NCI-H1694 treated with DMSO at 0.1 percent for 48 hours (cell line): ENCODE measurements around the gene LCAT.
"Not testable (repeated sequence)": the region's sequence is repeated elsewhere in the genome, so short reads cannot be mapped to it uniquely, and the experiment has no call there.

Experiments
- DNase-seq: peaks from one replicate; lab custom pipeline; 2025; lab: John Stamatoyannopoulos, UW

Gene LCAT

DNA sequence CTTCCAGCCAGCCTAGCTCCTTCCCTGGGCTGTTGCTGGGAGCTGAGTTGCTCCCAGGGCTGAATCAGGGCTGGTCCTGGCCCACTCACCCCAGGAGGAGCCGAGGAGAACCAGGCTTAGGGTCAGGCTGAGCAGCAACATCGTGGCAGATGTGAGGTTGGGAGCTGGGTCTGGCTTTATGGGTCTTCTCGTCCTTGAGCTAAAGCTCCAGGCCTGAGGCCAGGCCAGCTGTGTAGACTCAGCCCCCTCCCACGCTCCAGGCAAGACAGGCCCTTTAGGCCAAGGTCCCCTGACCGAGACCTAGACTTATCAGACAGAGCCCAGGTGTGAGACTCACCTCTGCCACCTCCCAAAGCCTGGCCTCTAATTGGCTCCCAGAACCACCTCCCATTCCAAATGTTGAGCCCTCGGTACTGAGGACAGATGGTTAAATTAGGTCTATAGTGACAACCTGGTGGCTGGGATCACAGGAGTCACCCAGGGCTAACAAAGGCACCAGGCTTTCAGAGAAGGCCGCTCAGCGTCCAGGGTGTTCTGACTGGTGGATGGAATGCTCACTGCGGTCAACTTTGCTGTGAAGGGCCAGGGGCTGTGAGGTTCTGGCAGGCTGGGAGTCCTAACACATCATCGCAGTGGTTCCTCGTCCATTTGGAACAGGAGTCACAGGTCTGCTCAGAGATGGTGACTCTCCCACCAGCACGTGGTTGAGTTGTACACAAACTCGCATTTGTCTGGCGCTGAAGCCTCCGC is 12.0 kb downstream of the LCAT start, which contains the start of gene CTRL:
CTRL (minus strand) TSS at position 151 of the 750 bp plus-strand sequence; CDS start at position 141, 10 bp downstream.
- no peak for DNase-seq

DNA sequence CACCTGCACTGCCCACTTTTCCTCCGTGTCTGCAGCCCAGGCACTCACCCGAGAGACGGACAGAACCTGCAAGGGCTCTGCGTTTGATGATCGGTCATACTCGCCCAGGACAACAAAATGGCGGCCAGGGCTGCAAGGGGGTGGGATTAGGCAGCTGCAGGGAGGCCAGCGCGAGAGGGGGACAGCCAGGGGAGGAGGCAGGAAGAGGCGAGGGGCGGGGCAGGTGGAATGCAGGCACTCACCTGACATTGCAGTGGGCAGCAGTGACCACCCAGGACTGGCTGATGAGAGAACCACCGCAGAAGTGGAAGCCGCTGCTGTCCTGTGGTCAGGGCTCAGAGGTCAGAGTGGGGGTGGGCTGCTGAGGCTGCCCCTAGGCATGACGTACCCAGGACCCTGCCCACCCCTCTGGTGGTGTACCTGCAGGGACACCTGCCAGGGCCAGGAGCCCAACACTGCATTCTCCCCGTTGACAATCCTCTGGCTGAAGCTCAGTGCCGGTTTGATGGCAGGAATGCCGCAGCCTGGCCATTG is 13.2 kb downstream of the LCAT start:
- DNase-seq, result no peak

DNA sequence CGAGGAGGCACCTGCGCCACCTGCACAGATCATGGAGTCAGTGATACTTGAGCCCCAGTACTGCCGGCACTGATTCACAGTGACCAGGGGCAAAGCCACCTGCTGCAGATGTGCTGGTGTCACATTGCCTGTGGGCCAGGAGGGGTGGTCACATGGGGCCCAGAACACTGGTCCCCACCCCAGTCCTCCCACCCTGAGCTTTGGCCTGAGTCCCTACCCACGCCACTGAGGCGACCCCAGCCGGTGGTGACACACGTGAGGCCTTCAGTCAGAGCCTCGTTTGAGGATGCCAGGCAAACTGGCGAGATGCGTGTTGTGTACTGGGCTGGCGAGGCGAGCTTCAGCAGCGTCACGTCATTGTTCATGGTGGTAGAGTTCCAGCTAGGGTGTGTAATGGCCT is 13.7 kb downstream of the LCAT start:
- DNase-seq, result no peak

DNA sequence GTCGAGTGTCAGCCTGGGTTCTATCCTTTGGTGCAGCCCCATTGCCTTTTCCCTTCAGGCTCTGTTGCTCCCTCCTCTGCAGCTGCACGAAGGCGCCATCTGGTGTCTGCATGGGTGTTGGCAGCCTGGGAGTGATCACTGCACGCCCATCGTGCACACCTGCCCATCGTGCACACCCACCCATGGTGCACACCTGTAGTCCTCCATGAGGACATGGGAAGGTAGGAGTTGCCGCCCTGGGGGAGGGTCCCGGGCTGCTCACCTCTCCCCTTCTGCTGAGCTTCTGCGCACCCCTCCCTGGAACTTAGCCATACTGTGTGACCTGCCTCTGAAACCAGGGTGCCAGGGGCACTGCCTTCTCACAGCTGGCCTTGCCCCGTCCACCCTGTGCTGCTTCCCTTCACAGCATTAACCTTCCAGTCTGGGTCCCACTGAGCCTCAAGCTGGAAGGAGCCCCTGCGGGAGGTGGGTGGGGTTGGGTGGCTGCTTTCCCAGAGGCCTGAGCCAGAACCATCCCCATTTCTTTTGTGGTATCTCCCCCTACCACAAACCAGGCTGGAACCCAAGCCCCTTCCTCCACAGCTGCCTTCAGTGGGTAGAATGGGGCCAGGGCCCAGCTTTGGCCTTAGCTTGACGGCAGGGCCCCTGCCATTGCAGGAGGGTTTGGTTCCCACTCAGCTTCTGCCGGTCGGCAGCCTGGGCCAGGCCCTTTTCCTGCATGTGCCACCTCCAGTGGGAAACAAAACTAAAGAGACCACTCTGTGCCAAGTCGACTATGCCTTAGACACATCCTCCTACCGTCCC is 15.2 kb downstream of the LCAT start:
- DNase-seq, result peak; percentile 46

DNA sequence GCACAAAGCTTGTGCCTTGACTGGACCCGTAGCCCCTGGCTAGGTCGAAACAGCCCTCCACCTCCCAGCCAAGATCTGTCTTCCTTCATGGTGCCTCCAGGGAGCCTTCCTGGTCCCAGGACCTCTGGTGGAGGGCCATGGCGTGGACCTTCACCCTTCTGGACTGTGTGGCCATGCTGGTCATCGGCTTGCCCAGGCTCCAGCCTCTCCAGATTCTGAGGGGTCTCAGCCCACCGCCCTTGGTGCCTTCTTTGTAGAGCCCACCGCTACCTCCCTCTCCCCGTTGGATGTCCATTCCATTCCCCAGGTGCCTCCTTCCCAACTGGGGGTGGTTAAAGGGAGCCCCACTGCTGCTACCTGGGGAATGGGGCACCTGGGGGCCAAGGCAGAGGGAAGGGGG is 15.8 kb downstream of the LCAT start:
- DNase-seq, result no peak

DNA sequence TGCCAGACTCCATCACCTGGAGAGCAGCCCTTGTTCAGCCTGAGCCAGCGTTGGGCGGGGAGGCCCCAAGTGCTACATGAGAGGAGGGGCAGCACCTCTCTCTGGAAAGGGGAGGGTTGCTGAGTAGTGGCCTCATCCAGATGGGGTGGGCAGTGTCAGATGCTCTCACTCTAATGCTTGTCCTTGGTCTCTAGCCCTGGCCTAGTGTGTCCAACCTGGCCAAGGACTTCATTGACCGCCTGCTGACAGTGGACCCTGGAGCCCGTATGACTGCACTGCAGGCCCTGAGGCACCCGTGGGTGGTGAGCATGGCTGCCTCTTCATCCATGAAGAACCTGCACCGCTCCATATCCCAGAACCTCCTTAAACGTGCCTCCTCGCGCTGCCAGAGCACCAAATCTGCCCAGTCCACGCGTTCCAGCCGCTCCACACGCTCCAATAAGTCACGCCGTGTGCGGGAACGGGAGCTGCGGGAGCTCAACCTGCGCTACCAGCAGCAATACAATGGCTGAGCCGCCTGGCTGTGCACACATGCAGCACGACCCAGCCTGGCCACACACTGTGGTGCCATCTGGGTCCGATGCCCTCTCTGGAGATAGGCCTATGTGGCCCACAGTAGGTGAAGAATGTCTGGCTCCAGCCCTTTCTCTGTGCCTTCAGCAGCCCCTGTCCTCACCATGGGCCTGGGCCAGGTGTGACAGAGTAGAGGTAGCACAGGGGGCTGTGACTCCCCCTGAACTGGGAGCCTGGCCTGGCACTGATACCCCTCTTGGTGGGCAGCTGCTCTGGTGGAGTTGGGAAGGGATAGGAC is 16.6 kb downstream of the LCAT start:
- DNase-seq, result no peak

DNA sequence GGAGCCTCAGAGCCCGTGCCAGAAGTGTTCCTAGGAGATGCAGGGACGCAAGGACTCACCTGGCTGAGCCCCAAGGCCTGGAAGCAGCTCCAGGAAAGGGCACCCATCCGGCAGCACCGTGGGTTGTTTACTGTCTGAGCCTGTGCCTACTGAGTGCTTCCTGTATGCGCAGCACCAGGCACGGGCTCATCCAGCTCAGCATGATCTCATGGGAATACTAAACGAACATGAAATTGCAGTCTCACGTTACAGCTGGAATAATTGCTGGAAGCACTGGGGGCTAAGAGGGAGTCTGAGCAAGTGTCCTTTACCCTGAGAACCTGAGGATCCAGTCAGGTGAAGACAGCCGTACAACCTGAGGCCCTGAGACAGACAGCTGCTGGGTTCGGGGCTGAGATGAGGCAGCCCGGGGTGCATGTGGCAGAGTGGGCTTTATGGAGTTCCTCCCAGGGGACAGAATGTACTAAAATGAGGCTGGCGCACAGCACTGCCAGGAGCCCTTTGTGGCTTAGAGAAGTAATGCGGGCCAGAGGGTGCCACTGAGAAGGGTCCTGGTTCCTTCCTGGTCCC is 17.7 kb downstream of the LCAT start:
- peak; percentile 44 for DNase-seq

DNA sequence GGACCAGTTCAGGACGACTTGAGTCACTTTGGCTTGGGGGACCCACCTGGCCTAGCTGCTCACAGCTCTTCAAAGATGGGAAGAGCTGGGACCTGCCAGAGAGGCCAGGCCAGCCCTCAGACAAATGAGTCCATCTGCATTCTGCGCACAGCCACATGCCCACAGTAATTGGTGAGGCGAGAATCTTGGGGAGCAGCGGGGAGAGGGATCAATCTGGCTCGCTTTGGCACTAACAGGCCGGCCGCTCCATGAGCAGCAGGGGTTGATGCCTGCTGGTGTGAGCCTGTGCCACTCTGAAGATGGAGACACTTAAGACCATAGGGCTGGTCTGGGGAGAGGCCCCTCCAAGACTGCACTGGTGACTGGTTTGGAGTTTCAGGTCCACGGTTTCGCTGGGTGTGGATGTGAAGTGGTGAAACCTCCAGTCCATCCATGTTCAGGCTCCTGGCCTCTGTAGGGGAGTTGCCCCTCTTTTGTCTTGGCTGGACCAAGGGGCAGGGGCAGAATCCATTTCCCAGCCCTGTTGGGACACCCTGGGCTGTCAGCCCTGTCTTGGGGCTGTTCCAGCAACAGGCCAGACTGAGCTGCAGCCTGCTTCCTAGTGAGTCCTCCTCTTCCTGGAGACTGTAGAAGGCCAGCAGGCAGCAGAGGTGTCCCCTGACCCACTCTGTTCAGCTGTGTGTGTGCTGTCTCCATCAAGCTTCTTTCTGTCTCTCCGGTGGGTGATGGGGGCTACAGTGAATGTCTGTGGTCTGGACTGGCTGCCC is 19.6 kb downstream of the LCAT start:
- no peak for DNase-seq

DNA sequence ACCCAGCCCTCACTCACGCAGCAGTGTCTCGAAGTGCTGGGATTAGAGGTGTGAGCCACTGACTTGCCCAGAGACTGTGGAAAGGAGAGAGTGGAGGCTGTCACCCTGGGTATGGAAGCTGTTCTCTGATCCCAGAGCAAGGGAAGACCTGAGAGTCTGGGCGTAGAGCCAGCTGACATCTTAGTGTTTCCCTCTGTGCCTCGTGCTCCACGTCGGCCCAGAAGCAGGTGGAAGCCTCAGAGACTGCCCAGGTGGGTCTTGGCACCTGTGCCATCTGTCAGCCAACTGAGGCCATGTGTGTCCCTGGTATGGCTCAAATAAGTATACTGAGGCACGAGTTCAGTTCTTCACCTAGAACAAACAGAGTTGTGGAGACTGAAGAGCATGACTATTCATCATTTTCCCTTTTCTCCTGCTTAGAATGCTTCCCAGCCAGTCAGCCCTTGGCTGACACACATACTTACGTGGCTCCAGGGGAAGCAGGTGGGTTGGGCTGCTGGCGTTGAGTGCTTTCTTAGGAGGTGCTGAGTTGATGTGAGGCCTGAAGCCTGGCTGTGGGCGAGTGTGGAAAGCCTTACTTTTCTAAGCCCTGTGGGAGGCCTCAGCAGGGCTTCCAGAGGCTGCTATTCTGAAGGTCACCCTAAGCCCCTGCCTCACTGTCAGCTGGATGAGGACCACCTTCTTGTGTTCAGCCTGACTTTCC is 20.4 kb downstream of the LCAT start:
- no peak for DNase-seq

DNA sequence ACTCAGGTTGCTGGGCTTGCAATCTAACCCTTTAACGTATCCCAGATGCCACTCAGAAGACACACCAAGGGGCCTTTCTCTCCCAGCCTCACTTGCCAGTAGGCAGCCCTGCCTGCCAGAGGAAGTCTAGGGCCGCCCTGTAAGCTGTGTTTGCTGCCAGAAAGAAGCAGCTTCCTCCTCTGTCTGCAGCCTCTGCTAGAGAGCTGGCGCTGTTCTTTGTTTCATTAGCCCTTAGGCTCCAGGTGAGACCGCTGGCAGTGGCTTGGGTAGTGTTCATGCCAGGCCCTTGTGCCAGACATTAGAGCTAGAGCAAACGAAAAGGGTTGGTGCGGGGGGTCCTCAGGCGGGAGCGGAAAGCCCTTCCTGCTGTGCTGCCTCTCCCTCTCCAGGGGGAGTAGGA is 21.2 kb downstream of the LCAT start:
- no peak for DNase-seq

DNA sequence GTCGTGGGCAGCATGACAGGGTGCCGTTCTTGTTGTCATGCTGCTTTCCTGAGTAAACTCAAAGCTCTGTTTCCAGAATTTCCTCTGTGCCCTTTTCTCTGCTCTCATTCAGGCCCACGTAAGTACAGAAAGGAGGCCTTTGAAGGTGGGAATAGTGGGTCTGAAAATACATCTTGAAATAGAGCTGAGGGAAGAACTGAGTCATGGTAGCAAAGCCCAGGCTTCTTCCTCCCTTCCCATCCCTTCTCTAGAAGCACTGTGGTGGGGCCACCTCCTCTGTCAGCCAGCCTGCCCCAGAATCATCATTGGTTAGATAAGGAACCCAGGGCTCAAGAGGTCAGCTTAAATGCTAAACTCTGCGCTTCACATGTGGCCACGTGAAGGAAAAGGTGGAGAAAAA is 21.7 kb downstream of the LCAT start:
- DNase-seq, result no peak

DNA sequence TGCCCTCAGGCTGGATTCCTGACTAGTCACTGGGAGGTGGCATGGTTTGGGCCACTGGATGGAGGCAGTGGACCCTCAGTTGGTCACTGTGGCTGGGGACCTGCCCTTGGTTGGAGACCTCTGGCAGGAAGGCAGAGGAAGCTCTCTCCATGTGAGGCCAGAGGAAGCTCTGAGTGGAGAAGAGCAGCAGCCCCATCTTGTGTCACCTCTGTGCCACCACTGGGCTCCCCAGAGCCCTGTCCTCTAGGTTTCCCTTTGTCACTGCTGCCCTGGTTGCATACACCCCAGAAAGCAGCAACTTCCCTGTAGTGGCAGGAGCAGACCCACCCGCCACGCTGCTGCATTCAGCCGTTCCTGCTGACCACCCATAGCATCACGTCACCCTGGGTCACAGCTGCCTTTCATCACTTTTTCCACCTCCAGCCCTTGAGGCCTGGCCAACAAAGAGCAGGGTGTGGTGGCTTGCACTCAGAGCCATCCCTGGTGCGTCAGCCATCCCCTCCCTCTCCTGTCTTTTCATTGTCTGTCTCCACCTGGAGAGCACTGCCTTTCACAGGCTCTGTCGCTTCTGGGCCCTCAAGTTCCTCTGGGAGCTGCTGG is 24.2 kb downstream of the LCAT start:
- DNase-seq, result no peak

DNA sequence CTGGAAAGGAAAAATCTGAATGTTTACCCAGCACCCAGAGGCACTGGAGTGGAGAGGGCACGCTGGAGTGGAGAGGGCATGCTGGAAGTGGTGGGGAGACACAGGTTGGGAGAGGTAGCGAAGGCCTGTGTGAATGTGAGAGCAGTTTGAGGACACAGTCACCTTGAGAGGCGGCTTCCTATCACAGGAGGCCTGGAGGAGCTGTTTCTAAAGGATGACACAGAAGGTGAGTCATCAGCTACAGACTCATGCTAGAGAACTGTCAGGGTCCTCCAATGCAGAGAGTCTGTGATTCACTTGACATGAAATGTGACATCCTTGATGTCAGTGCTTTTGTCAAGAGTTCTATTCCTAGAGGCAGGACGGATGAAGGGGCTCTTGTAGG is 26.1 kb downstream of the LCAT start:
- DNase-seq, result no peak

DNA sequence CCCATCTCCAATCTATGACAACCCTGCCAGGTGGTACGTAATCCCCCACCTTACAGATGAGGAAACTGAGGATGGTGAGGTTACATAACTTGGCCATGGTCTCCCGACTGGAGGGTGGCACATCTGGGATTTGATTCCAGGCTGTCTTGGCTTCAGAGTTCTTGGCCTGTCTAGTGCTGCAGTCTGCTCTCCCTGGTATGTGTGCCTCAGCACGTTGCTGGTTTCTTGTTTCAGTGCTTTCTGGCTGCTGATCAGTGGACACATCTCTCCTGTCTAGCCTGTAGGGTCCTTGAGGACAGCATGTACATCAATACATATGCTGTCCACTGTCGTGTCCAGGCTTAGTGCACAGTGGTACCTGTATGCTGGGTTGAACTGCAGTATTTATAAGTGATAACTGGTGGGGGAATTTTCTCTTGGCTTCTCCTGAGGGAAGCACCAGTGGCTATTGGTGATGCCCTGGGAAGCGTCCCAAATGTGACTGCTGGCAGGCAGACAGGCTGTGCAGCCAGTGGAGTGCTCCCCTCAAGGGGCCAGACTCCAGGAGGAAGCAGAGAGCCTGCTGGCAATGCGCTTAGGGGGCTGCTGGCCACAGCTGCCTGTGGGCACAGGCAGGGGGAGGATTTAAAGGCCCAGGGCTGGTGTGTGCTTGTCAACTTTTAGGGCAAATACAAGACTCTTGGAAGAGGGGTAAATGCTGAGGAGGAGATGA is 26.6 kb downstream of the LCAT start:
- DNase-seq, result no peak

DNA sequence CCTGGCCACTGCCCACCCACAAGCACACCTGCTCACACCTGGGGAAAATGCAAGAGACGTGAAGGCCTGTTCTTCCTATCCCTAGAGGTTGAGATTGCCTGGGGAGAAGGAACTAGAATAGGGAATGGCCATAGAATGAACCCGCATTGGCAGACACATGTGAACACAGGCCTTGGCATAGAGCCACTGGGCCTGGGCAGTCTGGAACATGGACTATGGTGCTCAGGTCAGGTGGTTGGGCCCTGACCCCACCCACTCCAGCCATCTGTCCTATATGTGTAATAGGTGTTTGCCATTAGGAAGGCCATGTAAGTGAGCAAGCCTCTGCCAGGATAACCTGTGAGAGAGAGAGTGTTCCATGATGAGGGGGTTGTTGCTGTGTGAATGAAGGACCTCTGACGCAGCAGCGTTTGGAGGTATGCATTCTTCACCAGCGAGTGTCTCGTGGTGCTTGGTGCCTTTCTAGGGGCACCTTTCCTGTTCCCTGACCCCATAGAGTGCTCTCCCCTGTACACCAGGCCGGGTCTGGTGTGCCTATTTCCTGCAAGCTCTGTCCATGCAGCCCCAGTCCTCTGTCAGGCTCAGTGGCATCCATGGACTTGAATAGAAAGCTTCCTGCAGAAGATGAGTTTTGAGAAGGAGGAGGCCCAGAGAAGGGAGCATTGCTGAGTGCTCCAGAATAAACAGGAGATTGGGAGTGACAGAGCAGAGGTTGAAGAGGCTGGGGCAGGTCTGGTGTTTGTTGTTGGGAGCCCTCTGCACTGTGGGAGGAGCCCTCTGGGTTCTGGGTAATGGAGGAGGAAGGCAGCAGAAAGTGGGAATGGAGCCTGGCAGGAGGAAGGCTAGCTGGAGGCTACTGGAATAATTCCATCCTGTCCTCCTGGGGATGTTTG is 27.8 kb downstream of the LCAT start:
- DNase-seq, result no peak

DNA sequence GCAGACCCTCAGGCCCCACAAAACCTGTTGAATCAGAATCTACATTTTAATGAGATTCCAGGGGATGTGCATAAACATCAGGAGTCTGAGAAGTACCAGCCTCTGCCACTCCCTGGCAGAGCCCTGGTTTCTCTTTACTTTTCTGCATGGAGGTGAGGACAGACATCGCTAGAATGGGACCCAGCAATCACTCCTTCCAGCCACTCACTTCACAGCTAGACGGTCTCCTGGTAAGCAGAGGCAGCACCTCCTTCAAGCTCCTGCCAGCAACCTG is 28.5 kb downstream of the LCAT start:
- not testable (repeated sequence) for DNase-seq

DNA sequence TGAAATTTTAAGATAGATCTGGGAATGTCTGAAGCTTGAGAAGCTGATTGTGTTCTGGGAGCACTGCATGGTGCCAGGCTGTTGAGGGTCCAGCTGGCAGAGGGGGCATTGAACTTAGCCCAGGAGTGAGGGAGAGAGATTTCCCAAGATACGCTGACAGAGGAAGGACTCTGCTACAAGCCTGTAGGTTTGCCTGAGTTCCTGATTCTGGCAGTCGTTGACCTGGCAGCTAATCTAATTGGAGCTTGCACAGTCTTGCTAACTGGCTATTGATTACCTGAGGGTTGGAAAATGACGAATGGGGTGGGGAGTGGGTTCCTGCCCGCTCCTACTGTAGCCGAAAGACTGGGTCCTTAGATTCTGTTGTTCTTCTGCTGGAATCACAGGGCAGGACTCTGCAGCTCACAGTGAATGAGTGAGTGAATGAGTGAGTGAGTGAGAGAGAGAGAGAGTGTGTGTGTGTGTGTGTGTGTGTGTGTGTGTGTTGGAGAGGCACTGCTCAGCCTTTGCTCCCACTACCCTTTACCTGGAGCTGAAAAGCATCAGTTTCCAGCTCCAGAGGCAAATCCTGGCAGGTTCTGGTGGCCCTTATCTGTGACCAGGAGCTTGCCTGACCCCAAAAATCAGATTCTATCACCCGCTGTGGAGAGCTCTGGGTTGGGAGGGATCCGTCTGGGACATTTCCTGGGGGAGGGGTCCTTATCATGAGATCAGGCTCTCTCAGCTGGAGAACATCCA is 29.0 kb downstream of the LCAT start:
- no peak for DNase-seq

DNA sequence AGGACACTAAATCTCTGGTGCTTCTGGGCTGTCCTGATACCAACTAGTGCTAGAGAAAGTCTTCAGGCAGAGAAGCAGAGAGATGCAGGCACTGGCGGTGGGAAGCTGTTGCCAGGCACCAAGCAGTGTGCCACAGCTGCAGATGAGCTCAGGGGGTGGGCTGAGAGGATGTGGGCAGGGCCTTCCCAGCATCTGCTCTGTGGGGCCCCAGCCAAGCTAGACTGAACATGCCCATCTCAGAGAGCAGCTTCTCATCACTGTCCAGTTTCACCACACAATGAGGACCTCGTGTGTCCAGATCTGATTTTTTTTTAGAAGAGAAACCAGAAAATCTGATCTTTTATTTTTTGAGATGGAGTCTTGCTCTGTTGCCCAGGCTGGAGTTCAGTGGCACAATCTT is 33.8 kb downstream of the LCAT start:
- peak; percentile 26 for DNase-seq
